NB4 (cell line): Measurements from ENCODE around the gene MAFF.

ENCODE experiments used
- POLR2A ChIP-seq: IDR thresholded peaks from 2 replicates; pipeline ENCODE4 v1.6.1; 2011; ENCODE audit warnings: mild to moderate bottlenecking; ENCODE audit not compliant: insufficient read length; ENCODE audit errors: extremely low read depth
- TF ChIP-seq, protein P1 (sequence below): IDR thresholded peaks from one replicate; pipeline ENCODE4 v1.5.1; 2012; ENCODE audit warnings: low read depth, low read length

GRCh38 chr22:38189104-38189503 is 12.7 kb upstream of the MAFF start:
- TF ChIP-seq POLR2A, result no peak
- TF ChIP-seq, protein P1, sequence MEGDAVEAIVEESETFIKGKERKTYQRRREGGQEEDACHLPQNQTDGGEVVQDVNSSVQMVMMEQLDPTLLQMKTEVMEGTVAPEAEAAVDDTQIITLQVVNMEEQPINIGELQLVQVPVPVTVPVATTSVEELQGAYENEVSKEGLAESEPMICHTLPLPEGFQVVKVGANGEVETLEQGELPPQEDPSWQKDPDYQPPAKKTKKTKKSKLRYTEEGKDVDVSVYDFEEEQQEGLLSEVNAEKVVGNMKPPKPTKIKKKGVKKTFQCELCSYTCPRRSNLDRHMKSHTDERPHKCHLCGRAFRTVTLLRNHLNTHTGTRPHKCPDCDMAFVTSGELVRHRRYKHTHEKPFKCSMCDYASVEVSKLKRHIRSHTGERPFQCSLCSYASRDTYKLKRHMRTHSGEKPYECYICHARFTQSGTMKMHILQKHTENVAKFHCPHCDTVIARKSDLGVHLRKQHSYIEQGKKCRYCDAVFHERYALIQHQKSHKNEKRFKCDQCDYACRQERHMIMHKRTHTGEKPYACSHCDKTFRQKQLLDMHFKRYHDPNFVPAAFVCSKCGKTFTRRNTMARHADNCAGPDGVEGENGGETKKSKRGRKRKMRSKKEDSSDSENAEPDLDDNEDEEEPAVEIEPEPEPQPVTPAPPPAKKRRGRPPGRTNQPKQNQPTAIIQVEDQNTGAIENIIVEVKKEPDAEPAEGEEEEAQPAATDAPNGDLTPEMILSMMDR, result no peak
